GM19023 (cell line): ENCODE results near the gene TESK2.
"Not testable (repeated sequence)": the region's sequence is repeated elsewhere in the genome, so short reads cannot be mapped to it uniquely, and the experiment has no call there.

Source experiments
- ATAC-seq: cut with Tn5 transposase; IDR thresholded peaks from one replicate; pipeline ENCODE4 v1.9.1; 2021; ENCODE audit warnings: mild to moderate bottlenecking, moderate library complexity; ENCODE audit not compliant: unreplicated experiment

TESK2 gene

DNA sequence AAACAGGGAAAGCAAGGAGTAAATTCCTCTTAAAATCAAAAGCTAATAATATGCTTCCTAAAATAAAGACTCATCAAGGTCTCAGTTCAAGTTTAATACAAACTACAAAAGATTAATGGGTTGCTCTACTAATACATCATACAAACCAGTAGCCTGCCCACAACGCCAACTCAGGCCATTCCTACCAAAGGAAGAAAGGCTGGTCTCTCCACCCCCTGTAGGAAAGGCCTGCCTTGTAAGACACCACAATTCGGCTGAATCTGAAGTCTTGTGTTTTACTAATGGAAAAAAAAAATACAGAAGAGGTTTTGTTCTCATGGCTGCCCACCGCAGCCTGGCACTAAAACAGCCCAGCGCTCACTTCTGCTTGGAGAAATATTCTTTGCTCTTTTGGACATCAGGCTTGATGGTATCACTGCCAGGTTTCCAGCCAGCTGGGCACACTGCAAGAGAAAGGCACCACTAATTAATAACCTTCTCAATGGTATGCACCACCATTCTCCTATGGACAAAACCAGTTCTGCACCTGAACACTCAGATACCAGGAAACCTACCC is 20.1 kb upstream of the TESK2 start:
- ATAC-seq, result no peak

GRCh38 chr1:45510036-45510971 is 19.3 kb upstream of the TESK2 start:
- ATAC-seq, result no peak

- no peak for ATAC-seq
Measured at GRCh38 chr1:45508295-45509151, 17.6 kb upstream of the TESK2 start.

- no peak for ATAC-seq
Measured at GRCh38 chr1:45507893-45508292, 16.9 kb upstream of the TESK2 start.

DNA sequence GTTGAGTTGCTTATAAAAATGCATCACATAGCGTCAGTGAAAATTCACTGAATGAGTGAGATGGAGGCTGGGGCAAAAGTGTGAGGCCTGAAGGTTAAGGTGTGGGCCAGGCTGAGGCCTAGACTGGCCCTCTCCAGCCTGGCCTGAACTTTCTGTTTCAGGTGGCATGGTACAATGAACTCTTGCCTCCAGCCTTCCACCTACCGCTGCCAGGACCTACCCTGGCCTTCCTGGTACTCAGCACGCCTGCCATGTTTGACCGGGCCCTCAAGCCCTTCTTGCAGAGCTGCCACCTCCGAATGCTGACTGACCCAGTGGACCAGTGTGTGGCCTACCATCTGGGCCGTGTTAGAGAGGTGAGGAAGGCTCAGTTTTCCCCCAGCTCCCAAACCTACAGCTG is 16.2 kb upstream of the TESK2 start:
- ATAC-seq, result no peak

- ATAC-seq, result no peak
Measured at GRCh38 chr1:45503462-45504360, 12.7 kb upstream of the TESK2 start.

GRCh38 chr1:45501505-45501859 is 10.5 kb upstream of the TESK2 start:
- no peak for ATAC-seq

DNA sequence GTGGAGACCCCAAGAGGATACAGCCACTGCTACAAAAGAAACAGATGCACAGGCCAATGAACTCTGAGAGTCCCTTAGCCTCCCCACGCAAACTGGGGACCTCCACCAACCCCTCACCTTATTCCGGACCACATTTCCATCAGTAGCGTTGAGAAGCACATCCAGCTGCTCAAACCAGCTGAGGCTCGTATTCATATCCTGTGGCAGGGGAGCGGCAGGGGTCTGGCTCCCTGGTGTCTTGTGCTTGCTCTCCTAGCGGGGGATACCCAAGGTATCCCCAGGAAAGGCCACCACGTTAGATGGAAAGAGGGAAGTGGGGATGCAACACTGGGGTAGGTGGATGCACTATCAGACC is 8.4 kb upstream of the TESK2 start:
- ATAC-seq, result peak; percentile 1

GRCh38 chr1:45498279-45498678 is 7.3 kb upstream of the TESK2 start:
- no peak for ATAC-seq

- no peak for ATAC-seq
Measured at GRCh38 chr1:45493116-45493697, 2.2 kb upstream of the TESK2 start.

GRCh38 chr1:45492691-45493090 is 1.7 kb upstream of the TESK2 start:
- ATAC-seq, result no peak

GRCh38 chr1:45491487-45492260 is 711 bp upstream of the TESK2 start:
- ATAC-seq, result no peak

DNA sequence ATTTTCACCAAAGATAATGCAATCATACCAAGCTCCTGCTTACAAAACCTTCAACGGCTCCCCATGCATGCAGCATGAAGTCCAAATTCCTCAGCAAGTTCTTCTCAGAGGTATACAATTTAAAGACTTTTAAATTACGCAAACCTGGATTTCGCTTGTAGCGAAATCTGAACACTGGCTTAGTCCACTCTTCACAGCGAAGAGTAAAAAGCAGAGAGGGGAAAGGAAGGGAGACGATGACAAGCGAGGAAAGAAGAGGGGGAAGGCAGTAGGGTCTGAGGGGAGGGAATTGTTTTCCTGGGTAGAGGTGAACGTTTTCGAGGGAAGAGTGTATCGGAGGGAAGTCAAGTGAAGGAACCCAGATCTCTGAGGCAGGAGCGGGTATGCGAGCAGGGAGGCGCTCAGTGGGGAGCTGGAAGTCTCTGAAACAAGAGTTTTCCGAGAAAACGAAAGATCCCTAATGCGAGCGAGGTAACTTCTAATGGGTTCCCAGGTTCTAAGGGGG is 790 bp downstream of the TESK2 start:
- no peak for ATAC-seq

DNA sequence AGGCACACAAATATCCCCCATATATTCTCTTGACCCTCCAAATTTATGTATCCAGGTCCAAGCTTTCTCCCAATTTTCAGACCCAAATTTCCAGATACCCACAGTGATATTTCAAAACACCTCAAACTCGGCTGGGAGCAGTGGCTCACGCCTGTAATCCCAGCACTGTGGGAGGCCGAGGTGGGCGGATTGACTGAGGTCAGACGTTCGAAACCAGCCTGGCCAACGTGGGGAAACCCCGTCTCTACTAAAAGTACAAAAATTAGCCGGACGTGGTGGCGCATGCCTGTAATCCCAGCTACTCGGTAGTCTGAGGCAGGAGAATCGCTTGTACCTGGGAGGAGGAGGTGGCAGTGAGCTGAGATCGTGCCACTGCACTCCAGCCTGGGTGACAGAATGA is 1.6 kb downstream of the TESK2 start:
- ATAC-seq, result not testable (repeated sequence)

DNA sequence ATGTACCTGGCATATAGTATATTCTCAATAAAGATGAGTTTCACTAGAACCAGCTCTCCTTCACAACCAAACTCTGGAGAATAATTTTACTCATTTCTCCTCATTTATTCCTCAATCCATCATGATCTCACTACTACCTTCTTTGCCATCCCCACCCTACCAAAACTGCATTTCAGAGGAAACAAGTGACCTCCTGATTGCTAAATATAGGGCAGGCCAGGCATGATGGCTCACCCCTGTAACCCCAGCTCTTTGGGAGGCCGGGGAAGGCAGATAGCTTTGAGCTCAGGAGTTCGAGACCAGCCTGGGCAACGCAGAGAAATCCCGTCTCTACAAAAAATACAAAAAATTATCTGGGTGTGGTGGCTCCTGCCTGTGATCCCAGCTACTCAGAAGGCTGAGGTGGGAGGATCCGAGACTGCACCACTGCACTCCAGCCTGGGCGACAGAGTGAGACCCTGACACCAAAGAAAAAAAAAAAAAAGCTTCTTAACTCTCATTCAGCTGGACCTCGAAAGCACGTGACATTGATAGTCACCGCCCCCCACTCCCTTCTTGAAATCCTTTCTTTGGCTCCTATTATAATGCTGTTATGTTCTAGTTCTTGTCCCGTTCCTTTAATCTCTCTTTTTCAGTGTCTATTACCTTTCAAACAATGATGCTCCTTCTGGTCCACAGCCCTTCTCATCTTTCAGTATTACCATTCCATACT is 2.1 kb downstream of the TESK2 start:
- no peak for ATAC-seq

- ATAC-seq, result no peak
Measured at GRCh38 chr1:45485949-45486348, 5.0 kb downstream of the TESK2 start.

- ATAC-seq, result no peak
Measured at GRCh38 chr1:45479039-45479748, 11.8 kb downstream of the TESK2 start.
